ENCODE data around the gene FUT8.

DNA sequence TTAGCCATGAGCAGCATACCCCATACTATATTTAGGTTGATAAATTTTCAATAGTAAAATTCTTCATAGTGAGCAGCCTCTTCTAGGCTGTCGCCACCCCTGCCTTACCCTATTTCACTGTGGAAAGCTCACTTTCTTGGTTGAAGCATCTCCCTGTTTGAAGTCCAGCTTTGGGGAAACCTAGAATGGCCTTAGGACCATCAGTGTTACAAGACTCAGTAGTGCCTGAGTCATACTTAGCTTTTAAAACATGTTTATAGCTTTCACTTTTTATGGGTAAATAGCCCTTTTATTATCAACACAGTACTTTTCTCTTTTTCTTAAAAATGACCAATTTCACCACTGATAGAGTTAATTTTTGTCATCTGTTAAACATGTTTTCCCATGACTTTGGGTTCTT lies 37.1 kb downstream of the FUT8 start:
- TF ChIP-seq, protein P1, sequence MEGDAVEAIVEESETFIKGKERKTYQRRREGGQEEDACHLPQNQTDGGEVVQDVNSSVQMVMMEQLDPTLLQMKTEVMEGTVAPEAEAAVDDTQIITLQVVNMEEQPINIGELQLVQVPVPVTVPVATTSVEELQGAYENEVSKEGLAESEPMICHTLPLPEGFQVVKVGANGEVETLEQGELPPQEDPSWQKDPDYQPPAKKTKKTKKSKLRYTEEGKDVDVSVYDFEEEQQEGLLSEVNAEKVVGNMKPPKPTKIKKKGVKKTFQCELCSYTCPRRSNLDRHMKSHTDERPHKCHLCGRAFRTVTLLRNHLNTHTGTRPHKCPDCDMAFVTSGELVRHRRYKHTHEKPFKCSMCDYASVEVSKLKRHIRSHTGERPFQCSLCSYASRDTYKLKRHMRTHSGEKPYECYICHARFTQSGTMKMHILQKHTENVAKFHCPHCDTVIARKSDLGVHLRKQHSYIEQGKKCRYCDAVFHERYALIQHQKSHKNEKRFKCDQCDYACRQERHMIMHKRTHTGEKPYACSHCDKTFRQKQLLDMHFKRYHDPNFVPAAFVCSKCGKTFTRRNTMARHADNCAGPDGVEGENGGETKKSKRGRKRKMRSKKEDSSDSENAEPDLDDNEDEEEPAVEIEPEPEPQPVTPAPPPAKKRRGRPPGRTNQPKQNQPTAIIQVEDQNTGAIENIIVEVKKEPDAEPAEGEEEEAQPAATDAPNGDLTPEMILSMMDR (IDR thresholded peaks at IDR 0.05; ENCODE audit: borderline replicate concordance, extremely low read depth, low read length, poor library complexity, severe bottlenecking) = no peak
- TF ChIP-seq EZH2 (IDR thresholded peaks at IDR 0.05; ENCODE audit: borderline replicate concordance, low read depth, low read length, severe bottlenecking) = no peak

All from DND-41 (cell line).